HG02884 (cell line): ENCODE results near the gene FHAD1.

Source experiments
- ATAC-seq: cut with Tn5 transposase; IDR thresholded peaks from one replicate; pipeline ENCODE4 v1.9.1; 2021; ENCODE audit warnings: mild to moderate bottlenecking, moderate library complexity; ENCODE audit not compliant: unreplicated experiment

The FHAD1 gene

DNA sequence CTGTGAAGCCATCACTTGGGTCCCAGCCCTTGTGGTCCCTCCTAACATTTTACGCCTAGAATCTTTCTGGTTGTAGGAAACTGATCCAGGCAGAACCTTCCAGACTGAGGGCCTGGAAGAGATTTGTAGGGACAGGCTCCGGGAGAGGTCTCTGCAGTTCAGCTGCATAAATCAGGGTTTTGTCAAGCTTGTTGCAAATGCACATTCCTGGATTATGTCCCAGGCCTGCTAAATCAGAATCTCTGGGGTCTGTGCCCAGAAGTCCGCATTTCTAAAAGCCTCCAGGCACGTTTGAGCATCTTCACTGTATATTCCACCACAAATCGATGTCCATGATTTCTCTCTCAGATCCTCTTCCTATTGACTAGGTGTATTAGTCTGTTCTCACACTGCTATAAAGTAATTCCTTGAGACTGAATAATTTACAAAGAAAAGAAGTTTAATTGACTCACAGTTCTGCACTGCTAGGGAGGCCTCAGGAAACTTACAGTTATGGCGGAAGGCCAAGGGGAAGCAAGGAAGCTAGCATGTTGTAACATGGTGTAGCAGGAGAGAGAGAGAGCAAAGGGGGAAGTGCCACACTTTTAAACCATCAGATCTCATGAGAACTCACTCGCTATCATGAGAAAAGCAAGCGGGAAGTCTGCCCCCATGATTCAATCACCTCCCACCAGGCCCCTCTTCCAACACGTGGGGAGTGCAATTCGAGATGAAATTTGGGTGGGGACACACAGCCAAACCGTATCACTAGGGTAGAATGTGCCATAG, 1.2 kb upstream of the FHAD1 start:
- ATAC-seq, result no peak

DNA sequence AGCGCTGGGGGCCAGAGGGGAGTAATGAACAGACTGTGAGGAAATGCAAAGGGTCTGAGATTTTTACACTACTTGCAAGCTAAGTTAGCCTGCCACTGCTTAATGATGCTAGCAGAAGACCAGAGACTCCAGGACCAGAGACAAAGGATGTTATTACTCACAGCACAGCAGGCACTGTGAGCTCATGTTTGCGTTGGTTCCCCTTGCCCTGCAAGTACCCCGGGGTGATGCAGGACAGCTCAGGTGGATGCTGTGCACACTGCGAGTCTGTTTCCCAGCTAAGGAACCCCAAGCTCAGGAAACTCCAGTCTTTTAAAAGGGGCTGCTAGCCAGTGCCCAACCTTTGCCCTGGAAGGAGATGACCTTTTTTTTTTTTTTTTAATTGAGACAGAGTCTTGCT, 1.2 kb downstream of the FHAD1 start:
- ATAC-seq, result no peak

DNA sequence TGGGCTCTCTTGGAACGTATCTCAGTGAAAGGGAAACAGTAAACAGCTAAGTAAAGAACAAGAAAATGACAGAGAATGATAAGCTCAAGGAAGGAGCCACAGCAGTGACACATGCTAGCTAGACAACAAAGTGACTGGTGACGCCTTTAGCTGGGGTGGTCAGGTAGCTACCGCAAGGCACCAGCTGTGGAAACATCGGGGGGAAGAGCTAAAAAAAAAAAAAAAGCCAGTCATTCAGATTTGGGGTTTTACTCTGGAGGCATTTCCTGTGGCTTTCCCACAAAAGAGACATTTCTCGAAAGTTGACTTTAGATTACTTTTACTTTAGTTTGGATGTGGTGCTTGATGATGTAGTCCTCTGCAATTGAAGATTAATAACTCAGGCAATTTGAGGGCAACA, 2.1 kb downstream of the FHAD1 start:
- ATAC-seq, result no peak

DNA sequence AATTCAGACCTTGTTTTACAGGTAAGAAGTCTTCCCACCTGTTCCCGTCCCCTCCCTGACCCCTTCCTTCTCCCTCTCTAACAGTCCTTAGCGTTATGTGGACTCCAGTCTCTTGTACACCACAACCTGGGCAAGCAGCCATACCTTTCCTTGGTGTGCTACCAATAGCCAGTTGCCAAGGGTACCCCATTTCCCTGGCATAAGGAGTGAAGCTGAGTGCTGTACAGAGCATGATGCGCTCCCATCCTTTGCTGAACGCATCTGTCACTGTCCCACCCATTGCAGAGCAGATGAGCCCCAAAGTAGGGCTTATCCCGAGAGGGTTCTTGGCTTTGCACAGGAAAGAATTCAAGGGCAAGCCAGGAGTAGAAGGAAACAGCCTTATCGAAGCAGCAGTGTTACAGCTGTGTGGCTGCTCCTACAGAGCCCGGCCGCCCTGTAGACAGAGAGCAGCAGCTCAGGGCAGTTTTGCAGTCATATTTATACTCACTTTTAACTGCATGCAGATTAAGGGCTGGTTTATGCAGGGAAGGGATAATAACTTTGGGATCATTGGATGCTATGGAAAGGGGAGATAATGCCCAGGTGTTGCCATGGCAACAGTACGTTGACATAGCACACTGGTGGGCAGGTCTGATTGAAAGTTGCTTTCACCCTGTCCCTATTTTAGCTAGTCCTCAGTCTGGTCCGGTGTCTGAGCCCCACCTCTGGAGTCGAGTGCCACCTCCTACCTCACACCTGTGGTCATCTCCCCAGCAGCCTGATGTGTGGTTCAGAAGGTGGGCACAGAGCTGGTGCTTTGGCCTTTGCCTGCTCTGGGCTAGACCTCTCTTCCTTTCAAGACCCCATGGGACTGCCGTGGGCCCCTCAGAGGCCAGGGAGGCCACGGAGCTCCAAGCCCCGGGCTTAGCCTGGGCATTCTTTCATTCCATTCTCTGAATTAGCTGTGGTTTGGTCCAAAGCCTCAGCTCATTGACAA, 5.1 kb downstream of the FHAD1 start:
- no peak for ATAC-seq

DNA sequence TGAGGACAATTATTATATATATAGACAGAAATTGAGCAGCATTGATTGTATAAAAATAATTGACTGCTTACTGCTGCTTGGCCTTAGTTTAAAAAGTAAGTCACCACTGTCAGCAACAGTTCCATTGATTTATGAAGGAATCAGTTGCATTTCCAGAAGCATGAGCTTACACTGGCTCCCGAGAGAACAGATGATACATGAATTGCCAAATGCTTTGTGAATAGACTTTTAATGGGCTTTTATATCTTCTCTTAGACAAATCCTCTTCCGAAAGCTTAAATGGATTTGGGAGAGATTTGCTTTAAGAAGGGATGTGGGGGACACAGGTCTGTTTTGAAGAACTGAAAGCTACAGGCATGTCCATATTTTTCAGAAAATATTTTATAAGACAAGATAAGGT, 7.5 kb downstream of the FHAD1 start:
- no peak for ATAC-seq

DNA sequence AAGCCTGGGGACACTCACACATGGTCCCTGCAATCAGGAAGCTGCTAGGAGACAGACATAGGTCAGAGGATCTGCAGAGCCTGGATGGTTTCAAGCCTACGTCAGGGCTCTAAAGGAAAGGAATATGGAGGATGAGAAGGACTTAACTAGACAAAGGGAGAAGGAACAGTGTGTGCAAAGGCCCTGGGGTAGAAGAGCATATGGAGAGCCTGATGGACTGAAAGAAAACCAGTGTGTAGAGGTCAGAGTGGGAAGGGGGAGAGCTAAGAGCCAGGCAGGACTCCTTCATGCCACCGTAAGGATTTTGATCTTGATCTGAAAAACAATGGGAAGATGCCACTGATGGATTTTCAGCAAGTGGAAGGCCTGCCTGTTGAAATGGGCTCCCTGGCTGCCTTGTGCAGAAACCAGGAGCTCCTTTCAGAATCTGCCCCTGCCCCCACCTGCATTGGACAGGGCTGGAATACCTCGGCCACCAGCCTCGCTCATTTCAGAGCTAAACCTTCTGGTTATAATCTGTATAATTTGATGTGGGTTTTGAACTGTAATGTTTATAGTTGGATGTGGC, 8.6 kb downstream of the FHAD1 start:
- ATAC-seq, result no peak

DNA sequence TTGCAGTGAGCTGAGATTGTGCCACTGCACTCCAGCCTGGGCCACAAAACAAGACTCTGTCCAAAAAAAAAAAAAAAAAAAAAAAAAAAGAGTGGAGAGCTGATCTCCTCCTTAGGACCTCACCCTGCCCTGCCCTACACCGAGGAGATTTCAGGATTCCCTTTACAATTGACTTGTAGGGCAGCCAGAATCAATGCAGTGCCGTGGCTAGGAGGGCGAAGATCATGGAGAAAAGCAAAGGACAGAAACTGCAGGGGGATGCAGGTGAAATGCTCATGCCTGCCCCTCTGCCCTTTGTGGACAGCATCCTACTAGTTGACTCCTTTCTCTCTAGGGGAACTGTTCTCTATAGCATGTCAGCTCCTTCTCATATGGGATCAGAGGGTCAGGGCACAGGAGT, 9.6 kb downstream of the FHAD1 start:
- no peak for ATAC-seq

DNA sequence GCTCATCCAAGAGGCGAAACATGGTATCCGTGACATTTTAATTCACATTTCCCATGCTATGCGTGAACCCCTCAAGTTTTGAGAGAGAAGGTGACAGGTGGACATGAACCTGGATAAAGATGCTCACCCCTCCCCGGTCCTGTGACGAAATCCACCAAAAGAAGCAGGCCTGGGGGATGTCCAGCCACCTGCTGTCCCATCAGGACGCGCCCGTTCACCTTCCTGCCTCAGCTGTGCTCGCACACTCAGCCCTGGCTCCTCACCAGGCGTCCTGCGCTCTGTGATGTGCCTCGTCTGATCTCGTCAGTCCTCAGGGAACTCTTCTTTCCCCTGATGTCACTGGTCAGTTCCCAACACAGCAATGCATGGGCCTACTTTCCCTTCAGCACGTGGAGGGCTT, 10.3 kb downstream of the FHAD1 start:
- ATAC-seq, result no peak

DNA sequence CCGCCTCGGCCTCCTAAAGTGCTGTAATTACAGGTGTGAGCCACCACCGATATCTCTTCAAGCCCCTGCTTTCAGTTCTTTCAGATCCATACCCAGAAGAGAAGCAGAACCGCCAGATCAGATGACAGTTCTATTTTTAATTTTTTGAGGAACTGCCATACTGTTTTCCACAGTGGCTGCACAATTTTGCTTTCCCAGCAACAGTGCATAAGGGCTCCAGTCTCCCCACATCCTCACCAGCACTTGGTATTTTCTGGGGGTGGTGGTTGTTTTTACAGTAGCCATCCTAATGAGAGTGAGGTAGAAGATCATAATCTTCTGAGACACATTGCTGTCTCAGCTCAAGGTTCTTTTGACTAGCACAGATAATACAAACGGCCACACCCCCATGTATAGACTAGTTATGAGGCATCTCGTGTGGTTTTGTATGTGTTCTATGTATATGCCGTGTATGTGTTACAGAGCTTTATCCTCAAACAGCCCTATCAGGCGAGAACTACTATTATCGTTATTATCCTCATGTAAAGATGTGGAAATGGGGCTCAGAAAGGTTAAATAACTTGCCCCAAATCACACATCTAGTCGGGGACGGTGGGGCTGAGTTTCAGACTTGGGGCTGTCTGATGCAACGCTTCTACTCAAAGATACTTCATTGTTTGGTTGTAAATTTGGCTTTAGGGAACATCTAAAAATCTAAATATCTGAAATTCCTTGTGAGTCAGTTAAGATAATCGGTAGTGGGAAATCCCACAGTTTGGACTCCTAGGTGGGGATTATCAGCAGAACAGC, 12.0 kb downstream of the FHAD1 start:
- no peak for ATAC-seq

DNA sequence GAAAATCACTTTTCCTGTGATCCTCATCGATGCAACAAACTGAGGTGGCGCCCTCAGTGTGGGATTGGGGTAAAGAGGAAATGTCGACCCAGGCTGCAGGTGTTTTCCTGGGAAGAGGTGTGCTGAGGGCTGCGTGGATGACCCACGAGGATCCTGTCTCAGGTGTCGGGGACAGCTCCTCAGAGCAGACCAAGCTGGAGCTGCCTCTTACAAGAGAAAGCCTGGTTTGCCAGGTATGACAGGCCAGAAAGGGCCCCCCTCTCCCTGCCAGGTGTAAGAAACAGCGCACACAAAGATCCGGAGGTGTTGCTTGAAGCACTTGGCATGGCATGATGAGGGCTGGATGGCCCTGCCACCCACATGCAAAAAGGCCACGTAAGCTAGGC, 12.6 kb downstream of the FHAD1 start:
- no peak for ATAC-seq

DNA sequence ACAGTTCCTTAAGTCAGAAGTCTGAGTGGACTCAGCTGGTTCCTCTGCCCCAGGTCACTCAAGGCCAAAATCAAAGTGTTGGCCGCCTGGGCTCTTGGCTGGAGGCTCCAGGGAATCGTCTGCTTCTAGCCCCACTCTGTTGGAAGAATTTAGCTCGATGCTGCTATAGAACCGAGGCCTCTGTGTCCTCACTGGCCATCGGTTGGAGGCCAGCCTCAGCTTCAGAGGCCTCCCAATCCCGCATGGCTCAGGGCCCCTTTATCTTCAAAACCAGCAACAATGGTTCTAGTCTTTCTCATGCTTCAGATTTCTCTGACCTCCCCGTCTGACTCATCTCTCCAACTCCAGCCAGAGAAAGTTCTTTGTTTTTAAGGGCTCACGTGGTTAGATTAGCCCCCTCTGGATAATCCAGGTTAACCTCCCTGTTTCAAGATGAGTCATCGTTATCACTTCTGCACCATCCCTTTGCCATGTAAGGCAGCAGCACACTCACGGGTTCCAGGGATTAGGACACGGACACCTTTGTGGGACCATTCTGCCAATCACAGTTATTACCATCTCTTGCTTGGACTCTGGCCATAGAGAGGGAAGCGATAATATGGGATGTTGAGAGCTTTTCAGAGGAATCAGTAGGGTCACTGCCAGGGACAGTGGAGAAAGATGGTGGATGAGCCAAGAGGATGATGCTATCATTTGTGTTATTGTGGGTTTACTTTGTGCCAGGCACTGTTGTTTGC, 13.6 kb downstream of the FHAD1 start:
- no peak for ATAC-seq

DNA sequence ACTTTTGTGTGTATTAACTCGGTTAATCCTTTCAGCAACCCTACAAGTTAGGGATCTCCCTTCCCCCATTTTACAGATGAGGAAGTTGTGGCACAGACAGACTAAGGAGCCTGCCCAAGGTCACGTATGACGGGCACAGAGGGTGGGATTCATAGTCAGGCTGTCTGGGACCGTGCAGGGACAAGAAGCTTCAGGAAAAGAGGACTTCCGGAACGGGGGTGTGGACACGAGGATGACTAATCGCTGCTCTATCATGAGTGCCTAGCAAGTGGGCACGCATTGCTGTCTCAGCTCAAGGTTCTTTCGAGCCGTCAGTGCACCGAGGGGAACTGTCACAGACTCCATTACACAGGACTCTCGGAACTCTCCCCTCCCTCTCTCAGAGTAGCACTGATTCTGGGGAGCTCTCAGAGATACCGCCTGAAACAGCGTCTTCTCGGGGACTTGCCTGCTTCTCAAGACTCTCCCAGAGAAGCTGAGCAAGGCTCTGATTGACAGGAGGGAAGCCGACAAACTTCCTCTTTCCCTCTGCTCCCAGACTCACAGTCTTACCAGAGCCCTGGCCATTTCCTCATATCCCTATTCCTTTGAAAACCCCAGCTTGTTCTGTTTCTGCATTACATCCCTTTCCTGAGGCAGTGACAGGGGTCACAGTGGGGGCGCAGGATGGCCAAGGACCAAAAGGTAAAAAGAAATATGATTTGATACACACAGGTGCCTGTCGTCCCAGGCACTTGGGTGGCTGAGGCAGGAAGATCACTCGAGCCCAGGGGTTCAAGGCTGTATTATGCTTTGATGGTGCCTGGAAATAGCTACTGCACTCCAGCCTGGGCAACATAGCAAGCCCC, 14.4 kb downstream of the FHAD1 start:
- ATAC-seq, result no peak

DNA sequence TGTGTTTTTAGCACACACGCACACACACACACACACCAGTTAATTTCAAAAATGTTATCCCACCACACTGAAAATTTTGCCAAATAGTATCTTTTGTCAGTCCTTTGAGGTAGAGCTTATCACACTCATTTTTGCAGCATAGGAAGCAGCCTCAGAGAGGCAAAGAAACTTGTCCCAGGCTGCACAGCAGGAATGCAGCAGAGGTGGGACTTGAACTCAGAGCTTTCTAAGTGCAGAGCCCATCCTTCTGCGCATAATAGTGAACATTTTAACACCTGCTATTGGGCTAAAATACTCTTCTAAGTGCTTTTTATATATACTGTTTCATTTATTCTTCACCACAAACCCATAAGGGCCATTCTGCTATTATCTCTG, 15.0 kb downstream of the FHAD1 start:
- ATAC-seq, result no peak

DNA sequence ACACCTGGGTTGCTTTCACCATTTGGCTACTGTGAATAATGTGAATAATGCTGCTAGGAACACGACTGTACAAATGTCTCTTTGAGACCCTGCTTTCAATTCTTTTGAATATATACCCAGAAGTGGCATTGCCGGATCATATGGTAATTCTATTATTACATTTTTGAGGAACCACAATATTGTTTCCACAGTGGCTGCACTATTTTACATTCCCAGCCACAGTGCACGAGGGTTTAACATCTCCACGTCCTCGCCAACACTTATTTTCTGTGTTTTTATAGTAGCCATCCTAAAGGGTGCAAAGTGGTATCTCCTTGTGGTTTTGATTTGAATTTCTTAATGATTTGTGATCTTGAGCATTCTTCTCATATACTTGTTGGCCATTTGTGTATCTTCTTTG, 15.7 kb downstream of the FHAD1 start:
- no peak for ATAC-seq

DNA sequence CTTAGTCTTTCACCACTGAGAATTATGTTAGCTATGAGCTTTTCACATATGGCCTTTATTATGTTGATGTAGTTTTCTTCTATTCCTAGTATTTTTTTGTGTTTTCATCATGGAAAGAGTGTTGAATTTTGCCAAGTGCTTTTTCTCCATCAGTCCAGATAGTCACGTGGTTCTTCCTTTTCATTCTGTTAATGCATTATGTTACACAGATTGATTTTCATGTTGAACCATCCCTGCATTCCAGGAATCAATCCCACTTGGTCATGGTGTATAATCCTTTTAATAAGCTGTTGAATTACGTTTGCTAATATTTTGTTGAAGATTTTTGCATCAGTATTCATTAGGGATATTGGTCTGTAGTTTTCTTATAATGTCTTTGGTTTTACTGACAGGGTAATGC, 17.7 kb downstream of the FHAD1 start:
- no peak for ATAC-seq

DNA sequence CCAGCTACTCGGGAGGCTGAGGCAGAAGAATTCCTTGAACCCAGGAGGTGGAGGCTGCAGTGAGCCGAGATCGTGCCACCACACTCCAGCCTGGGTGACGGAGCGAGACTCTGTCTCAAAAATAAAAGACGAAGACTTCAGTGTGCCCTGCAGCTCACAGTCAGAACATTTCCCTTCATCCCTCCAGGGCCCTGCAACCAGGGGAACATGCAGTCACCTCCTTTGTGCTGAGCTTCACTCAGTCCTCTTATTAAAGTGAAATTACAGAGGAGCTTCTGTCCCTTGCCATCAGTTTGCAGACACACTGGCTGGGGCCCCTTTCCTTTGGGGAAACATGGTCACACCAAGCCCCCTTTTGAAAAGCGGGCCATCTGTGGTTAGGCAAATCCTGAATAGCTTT, 24.2 kb downstream of the FHAD1 start:
- no peak for ATAC-seq

DNA sequence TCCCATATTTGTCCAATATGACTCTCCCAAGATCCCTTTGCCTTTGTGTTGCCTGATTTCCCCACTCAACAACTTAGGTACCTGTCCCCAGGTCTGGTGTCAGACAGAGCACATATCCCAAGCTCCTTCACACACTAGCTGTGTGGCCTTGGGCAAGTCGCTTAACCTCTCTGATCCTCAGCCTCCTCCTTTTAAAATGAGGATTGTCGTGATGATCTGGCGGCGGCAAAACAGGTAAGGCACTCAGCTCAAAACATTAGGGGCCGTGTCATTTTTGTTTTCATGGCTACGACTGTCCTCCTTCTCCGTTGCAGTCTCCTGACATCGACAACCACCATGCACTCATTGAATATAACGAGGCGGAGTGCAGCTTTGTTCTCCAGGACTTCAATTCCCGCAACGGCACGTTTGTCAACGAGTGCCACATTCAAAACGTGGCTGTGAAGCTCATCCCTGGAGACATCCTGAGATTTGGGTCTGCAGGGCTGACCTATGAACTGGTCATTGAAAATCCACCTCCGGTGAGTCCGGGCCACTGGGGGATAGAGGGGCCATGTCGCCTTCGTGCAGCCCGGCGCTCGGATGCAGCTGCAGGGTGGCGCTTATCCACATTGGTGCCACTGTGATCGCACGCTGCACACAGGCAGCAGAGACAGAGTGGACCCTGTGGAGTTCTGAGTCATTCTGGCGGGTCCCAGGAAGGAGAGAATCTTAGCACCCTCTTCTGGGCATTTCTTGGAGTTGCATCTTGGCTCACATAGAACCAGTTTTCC, 25.2 kb downstream of the FHAD1 start:
- no peak for ATAC-seq

DNA sequence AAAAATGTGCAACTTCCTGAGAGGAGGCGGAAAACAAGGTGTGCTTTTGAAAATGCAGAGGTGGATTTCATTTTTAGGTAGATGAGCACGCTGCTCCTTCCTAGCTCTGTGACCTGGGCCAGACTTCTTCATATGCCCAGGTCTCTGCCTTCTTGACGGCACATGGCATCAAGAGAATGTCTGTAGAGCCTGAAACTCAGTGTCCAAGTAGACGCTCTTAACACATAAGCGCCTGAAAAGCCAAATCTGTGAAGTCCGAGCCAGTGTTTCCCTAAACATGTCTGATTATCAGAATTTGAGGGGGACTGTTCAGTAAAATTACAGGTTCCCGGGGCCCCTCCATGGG, 25.7 kb downstream of the FHAD1 start:
- no peak for ATAC-seq

DNA sequence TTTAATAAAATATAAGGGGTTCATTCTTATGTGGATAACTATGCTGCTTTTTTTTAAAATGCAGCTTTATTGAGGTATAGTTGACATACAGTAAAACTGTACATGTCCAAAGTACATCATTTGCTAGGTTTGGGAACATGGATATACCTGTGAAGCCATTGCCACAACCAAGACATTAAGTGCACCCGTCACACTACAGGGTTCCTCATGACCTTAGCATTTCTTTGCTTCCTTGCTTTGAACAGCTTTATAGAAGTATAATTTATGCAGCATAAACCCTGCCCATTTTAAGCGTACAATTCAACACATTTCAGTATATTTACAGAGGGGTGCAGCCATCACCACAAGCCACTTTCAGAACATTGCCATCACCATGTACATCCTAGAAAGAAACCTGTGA, 26.3 kb downstream of the FHAD1 start:
- no peak for ATAC-seq
